Lung (tissue), 12 donors: ENCODE results near the gene MINDY4. TPM values are rescaled to one million over a fixed set of nuclear protein-coding genes. Genes with fewer than 3 reads are reported as not detected.

ENCODE experiments used
- ATAC-seq: fragments of 200-7000 bp; cut with Tn5 transposase; one replicate; pipeline ENCODE4 v1.9.1; 2020; ENCODE audit warnings: moderate number of reproducible peaks; ENCODE audit not compliant: insufficient read depth, low FRiP score
- DNase-seq, 3 donors: peaks; one replicate each; pipeline ENCODE4 v3.0.0-alpha.2; 2013 to 2017
- H3K27ac ChIP-seq, 2 donors: one replicate each; pipeline ENCODE4 v1.5.1; 2013; ENCODE audit warnings: mild to moderate bottlenecking in 2 of 2, moderate library complexity in 2 of 2, control low read depth in 1 of 2, inconsistent platforms in 1 of 2, low read depth in 1 of 2, low read length in 1 of 2
- H3K27me3 ChIP-seq, 3 donors: one replicate each; pipeline ENCODE4 v1.5.1; 2013; ENCODE audit warnings: low read length in 2 of 3; ENCODE audit not compliant: control insufficient read depth in 3 of 3, insufficient read depth in 3 of 3
- H3K36me3 ChIP-seq, 4 donors: one replicate each; pipeline ENCODE4 v1.5.1; 2013; ENCODE audit warnings: low read length in 4 of 4, mild to moderate bottlenecking in 1 of 4, moderate library complexity in 1 of 4; ENCODE audit not compliant: control insufficient read depth in 4 of 4, insufficient read depth in 4 of 4
- H3K4me1 ChIP-seq, 5 donors: one replicate each; pipeline ENCODE4 v1.5.1; 2013; ENCODE audit warnings: low read length in 5 of 5, mild to moderate bottlenecking in 2 of 5, moderate library complexity in 1 of 5; ENCODE audit not compliant: control insufficient read depth in 5 of 5, insufficient read depth in 5 of 5
- H3K4me3 ChIP-seq: one replicate; pipeline ENCODE4 v1.5.1; 2013; ENCODE audit warnings: mild to moderate bottlenecking, control low read depth, moderate library complexity
- H3K9ac ChIP-seq, 2 donors: one replicate each; pipeline ENCODE4 v1.5.1; 2013; ENCODE audit warnings: low read length in 2 of 2, control low read depth in 1 of 2; ENCODE audit not compliant: insufficient read depth in 1 of 2
- H3K9me3 ChIP-seq, 4 donors: one replicate each; pipeline ENCODE4 v1.5.1; 2013; ENCODE audit warnings: low read length in 3 of 4, mild to moderate bottlenecking in 1 of 4, moderate library complexity in 1 of 4; ENCODE audit not compliant: control insufficient read depth in 4 of 4, insufficient read depth in 3 of 4
- WGBS, 2 donors: extraction: QIAGEN DNeasy Blood & Tissue Kit; methylation state at CpG; one replicate each; pipeline ENCODE4 v1.1.7; 2013; 5-methylcytosine and 5-hydroxymethylcytosine counted together
- polyA plus RNA-seq, 2 donors: library from polyadenylated mRNA; stranded (reverse); fragments of 200-250 nt; gene quantifications; one replicate each; pipeline ENCODE4 v1.2.1, GENCODE V29; 2013
- total RNA-seq, 2 donors: library from RNA; depleted of rRNA in 1 of 2; stranded (reverse); fragments of >200 nt in 1 of 2; gene quantifications; one replicate each; pipeline ENCODE4 v1.2.1, GENCODE V29; 2014 to 2021
- TF ChIP-seq, protein P1 (sequence below): IDR thresholded peaks from 2 replicates; pipeline ENCODE4 v1.5.1; 2012; ENCODE audit warnings: mild to moderate bottlenecking; ENCODE audit errors: control extremely low read depth, extremely low read depth
- donor health status: control.
- donor health status: control.
- donor health status: Bipolar disorder and iron deficiency.
- donor health status: healthy.
- donor health status: DM: yes; HTN: yes; CAD: no.

Gene MINDY4
- total and polyA plus RNA-seq, 4 donors = 5.0 to 24.1 (median 10.7) TPM

DNA sequence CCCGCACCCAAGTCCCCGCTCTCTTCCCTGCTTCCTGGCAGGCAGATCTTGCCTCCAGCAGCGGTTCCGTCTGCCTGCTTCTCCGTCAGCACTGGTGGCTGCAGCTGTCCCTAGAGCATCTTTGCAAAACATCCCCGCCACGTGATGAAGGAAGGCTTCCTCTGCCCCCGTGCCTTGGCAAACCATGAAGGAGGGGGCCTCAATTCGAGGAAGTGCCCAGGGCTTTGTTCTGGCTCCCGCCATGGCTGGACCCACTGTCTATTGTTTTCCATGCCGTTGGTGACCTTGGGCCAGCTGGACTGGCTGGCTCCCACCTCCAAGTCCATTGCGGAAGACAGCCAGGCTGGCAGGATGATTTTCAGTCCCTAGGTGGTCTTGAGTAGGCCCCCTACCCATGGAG is 127.2 kb downstream of the MINDY4 start:
- H3K36me3 ChIP-seq = no peaks in the 10 kb centered on the region
- WGBS, 2 donors = 64 to 74% methylated on average over 12 of the region's 12 CpGs
- H3K4me1 ChIP-seq = peaks cover 7 to 62% (median 33%) of the 10 kb centered on the region in 5 donors
- DNase-seq (no peak), ATAC-seq (no peak)
- H3K27ac ChIP-seq = peak overlapping the region in 1 of 2 donors; percentile 43
- H3K9ac ChIP-seq = no peak overlapping the region
- H3K27me3 ChIP-seq = no peaks in the 10 kb centered on the region
- TF ChIP-seq, protein P1, sequence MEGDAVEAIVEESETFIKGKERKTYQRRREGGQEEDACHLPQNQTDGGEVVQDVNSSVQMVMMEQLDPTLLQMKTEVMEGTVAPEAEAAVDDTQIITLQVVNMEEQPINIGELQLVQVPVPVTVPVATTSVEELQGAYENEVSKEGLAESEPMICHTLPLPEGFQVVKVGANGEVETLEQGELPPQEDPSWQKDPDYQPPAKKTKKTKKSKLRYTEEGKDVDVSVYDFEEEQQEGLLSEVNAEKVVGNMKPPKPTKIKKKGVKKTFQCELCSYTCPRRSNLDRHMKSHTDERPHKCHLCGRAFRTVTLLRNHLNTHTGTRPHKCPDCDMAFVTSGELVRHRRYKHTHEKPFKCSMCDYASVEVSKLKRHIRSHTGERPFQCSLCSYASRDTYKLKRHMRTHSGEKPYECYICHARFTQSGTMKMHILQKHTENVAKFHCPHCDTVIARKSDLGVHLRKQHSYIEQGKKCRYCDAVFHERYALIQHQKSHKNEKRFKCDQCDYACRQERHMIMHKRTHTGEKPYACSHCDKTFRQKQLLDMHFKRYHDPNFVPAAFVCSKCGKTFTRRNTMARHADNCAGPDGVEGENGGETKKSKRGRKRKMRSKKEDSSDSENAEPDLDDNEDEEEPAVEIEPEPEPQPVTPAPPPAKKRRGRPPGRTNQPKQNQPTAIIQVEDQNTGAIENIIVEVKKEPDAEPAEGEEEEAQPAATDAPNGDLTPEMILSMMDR = no peak
- no peaks in the 10 kb centered on the region for H3K9me3 ChIP-seq
- H3K4me3 ChIP-seq = no peak overlapping the region

DNA sequence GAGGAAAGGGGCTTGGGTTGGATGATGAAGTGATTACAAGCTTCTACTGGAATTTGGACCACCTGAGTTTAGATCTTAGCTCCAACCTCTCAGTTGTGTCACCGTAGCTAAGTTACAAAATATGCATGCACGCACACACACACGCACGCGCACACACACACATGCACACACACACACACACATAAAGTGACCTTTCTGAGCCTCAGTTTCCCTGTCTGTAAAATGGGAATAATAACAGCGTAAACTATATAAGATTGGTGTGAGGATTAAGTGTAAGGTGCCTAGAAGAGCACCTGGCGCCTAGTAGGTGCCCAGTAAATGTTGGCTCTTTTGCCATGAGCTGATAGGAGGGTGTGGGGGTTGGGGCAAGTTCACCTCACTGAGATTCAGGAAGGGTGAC is 127.8 kb downstream of the MINDY4 start:
- Histone ChIP-seq H3K27me3 (no peaks in the 10 kb centered on the region), H3K27ac (peak overlapping the region in 1 of 2 donors; percentile 43), H3K36me3 (no peaks in the 10 kb centered on the region), H3K9ac (no peak overlapping the region), H3K9me3 (no peaks in the 10 kb centered on the region), H3K4me1 (peaks cover 6 to 57% (median 28%) of the 10 kb centered on the region in 5 donors), H3K4me3 (no peak overlapping the region)
- TF ChIP-seq, protein P1 = no peak
- ATAC-seq = no peak
- no peak for DNase-seq
- WGBS, 2 donors = 95 to 96% methylated on average over 7 of the region's 7 CpGs

DNA sequence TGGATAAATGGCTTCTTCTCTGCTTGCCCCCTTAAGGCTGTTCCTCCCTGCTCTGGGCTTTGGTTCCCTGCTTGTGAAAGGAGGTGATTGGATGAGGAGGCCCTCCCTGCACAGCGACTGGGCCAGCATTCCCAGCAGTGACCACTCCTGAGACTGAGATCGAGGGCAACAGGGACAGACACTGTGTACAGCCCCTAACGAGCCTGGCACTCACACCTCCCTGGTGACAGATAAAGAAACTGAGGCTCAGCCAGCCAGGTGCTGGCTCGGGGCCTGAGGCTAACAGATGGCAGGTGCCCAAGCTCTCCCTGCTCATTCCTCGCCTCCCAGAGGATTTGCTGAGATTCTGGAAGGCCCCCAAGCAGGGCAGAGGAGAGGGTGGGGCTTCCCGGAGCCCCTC is 128.4 kb downstream of the MINDY4 start:
- 45 to 62% methylated on average over 6 of the region's 6 CpGs for WGBS, 2 donors
- H3K9ac ChIP-seq = no peak overlapping the region
- no peak overlapping the region for H3K4me3 ChIP-seq
- peak overlapping the region in 1 of 2 donors; percentile 43 for H3K27ac ChIP-seq
- peaks cover 4 to 57% (median 25%) of the 10 kb centered on the region in 5 donors for H3K4me1 ChIP-seq
- no peaks in the 10 kb centered on the region for H3K9me3 ChIP-seq
- no peak for DNase-seq
- no peaks in the 10 kb centered on the region for H3K27me3 ChIP-seq
- H3K36me3 ChIP-seq = no peaks in the 10 kb centered on the region
- no peak for ATAC-seq
- TF ChIP-seq, protein P1 = no peak

DNA sequence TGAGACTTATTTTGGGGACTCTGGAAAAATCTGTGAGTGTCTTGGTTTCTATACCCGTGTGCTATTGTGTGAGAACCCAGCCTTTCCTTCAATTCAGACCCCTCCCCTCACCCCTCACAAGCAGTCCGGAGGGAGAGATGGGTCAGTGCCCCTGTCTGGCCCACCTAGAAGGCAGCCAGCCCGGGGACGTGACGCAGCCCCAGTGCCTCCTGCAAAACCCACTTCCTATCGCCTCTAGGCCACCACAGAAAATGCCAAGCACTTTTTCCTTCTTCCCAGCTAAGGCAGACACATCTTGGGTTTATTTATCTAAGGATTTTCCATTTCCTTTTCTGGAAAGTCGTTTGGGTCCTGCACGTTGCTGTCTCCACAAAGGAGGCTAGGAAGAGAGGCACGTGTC is 128.8 kb downstream of the MINDY4 start:
- no peaks in the 10 kb centered on the region for H3K36me3 ChIP-seq
- peaks cover 3 to 54% (median 22%) of the 10 kb centered on the region in 5 donors for H3K4me1 ChIP-seq
- no peak for ATAC-seq
- no peaks in the 10 kb centered on the region for H3K27me3 ChIP-seq
- WGBS, 2 donors = 55 to 58% methylated on average over 9 of the region's 9 CpGs
- H3K27ac ChIP-seq = peak overlapping the region in 1 of 2 donors; percentile 43
- no peak for DNase-seq
- H3K9ac ChIP-seq = no peak overlapping the region
- H3K9me3 ChIP-seq = no peaks in the 10 kb centered on the region
- TF ChIP-seq, protein P1 = no peak
- no peak overlapping the region for H3K4me3 ChIP-seq
